Gastroesophageal sphincter (tissue), 3 donors: ENCODE results near the gene DNAAF5.

Experiments
- POLR2A ChIP-seq, 2 donors: fragments of 450-650 bp; IDR thresholded peaks; one replicate each; pipeline ENCODE4 v1.6.1; 2017; ENCODE audit warnings: antibody characterized with exemption in 2 of 2, mild to moderate bottlenecking in 2 of 2, moderate library complexity in 1 of 2
- POLR2AphosphoS5 ChIP-seq: sonication (generic); formaldehyde crosslinking; IDR thresholded peaks from one replicate; pipeline ENCODE4 v1.6.1; 2017; ENCODE audit warnings: antibody characterized with exemption
- TF ChIP-seq, protein P1 (sequence below), 4 experiments: fragments of 200-600 bp in 2 of 4; fragments of 450-650 bp in 2 of 4; sonication (generic) in 1 of 4; IDR thresholded peaks; one replicate each; pipeline ENCODE4 v1.5.1; 2017 to 2019; ENCODE audit warnings: antibody characterized with exemption in 4 of 4, mild to moderate bottlenecking in 2 of 4, moderate library complexity in 2 of 4

DNA sequence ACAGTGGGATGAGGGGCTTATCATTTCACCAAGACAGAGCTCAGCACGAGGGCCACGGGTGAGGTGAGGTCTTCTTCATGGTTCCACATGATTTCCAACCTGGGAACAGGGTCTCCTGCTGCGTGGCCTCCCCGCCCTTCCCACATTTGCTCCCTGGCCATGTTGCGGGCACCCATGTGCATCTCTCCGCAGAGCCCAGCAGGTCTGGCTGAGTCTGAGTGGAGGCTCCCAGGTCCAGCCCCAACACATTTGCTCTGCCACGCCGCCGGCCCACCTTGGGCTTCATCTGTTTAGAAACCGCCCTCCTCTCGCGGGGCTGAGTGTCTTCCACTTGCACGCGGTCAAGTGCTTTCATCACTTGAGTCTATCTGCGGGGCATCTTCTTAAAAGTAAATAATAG lies 15.4 kb downstream of the DNAAF5 start:
- TF ChIP-seq, protein P1, sequence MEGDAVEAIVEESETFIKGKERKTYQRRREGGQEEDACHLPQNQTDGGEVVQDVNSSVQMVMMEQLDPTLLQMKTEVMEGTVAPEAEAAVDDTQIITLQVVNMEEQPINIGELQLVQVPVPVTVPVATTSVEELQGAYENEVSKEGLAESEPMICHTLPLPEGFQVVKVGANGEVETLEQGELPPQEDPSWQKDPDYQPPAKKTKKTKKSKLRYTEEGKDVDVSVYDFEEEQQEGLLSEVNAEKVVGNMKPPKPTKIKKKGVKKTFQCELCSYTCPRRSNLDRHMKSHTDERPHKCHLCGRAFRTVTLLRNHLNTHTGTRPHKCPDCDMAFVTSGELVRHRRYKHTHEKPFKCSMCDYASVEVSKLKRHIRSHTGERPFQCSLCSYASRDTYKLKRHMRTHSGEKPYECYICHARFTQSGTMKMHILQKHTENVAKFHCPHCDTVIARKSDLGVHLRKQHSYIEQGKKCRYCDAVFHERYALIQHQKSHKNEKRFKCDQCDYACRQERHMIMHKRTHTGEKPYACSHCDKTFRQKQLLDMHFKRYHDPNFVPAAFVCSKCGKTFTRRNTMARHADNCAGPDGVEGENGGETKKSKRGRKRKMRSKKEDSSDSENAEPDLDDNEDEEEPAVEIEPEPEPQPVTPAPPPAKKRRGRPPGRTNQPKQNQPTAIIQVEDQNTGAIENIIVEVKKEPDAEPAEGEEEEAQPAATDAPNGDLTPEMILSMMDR (IDR thresholded peaks at IDR 0.05) = no peak
- TF ChIP-seq POLR2AphosphoS5 (no peak), POLR2A (IDR thresholded peaks at IDR 0.05) (no peak)
